Suprapubic skin (tissue), 4 donors: ENCODE data around the gene CACNA1I. TPM values are rescaled to one million over a fixed set of nuclear protein-coding genes. Genes with fewer than 3 reads are reported as not detected.

Experiments used
- DNase-seq, 2 donors: peaks; one replicate each; pipeline ENCODE4 v3.0.0-alpha.2; 2019; ENCODE audit warnings: low spot score in 2 of 2
- H3K27ac ChIP-seq: fragments of 200-600 bp; sonication (generic); one replicate; pipeline ENCODE4 v1.5.1; 2019
- H3K27me3 ChIP-seq: fragments of 200-600 bp; sonication (generic); one replicate; pipeline ENCODE4 v1.5.1; 2019
- H3K36me3 ChIP-seq: fragments of 200-600 bp; sonication (generic); one replicate; pipeline ENCODE4 v1.5.1; 2019
- H3K4me1 ChIP-seq: fragments of 200-600 bp; sonication (generic); one replicate; pipeline ENCODE4 v1.5.1; 2019
- H3K4me3 ChIP-seq: fragments of 200-600 bp; sonication (generic); one replicate; pipeline ENCODE4 v1.5.1; 2019; ENCODE audit warnings: mild to moderate bottlenecking
- H3K9me3 ChIP-seq: fragments of 200-600 bp; sonication (generic); one replicate; pipeline ENCODE4 v1.5.1; 2019
- EP300 ChIP-seq: sonication (generic); formaldehyde crosslinking; IDR thresholded peaks from one replicate; pipeline ENCODE4 v1.6.1; 2017; ENCODE audit warnings: antibody characterized with exemption
- POLR2A ChIP-seq, 2 donors: fragments of 450-650 bp; IDR thresholded peaks; one replicate each; pipeline ENCODE4 v1.6.1; 2017; ENCODE audit warnings: antibody characterized with exemption in 2 of 2, mild to moderate bottlenecking in 2 of 2, moderate library complexity in 2 of 2
- POLR2AphosphoS5 ChIP-seq, 3 donors: sonication (generic); formaldehyde crosslinking; IDR thresholded peaks; one replicate each; pipeline ENCODE4 v1.6.1; 2017; ENCODE audit warnings: antibody characterized with exemption in 3 of 3
- WGBS: methylation state at CpG from one replicate; pipeline ENCODE4 v1.1.5; 2018; 5-methylcytosine and 5-hydroxymethylcytosine counted together
- total RNA-seq, 4 donors: library from RNA; depleted of rRNA; stranded (reverse); fragments of >200 nt; gene quantifications; one replicate each; pipeline ENCODE4 v1.1.0, GENCODE V29; 2016
- TF ChIP-seq, protein P1 (sequence below), 2 donors: fragments of 200-600 bp in 1 of 2; fragments of 450-650 bp in 1 of 2; sonication (generic) in 1 of 2; IDR thresholded peaks; one replicate each; pipeline ENCODE4 v1.5.1; 2016 to 2019; ENCODE audit warnings: antibody characterized with exemption in 2 of 2, mild to moderate bottlenecking in 1 of 2, moderate library complexity in 1 of 2

Gene CACNA1I
- total RNA-seq, 4 donors from 2014 or later = 0.08 to 0.80 (median 0.17) TPM; not detected in 1

- DNase-seq = no peak
- Histone ChIP-seq H3K27ac (no peak overlapping the region), H3K27me3 (peaks cover 86% of the 10 kb centered on the region), H3K9me3 (no peaks in the 10 kb centered on the region), H3K4me1 (no peaks in the 10 kb centered on the region), H3K36me3 (no peaks in the 10 kb centered on the region), H3K4me3 (no peak overlapping the region)
- TF ChIP-seq, protein P1, sequence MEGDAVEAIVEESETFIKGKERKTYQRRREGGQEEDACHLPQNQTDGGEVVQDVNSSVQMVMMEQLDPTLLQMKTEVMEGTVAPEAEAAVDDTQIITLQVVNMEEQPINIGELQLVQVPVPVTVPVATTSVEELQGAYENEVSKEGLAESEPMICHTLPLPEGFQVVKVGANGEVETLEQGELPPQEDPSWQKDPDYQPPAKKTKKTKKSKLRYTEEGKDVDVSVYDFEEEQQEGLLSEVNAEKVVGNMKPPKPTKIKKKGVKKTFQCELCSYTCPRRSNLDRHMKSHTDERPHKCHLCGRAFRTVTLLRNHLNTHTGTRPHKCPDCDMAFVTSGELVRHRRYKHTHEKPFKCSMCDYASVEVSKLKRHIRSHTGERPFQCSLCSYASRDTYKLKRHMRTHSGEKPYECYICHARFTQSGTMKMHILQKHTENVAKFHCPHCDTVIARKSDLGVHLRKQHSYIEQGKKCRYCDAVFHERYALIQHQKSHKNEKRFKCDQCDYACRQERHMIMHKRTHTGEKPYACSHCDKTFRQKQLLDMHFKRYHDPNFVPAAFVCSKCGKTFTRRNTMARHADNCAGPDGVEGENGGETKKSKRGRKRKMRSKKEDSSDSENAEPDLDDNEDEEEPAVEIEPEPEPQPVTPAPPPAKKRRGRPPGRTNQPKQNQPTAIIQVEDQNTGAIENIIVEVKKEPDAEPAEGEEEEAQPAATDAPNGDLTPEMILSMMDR (IDR thresholded peaks at IDR 0.05) = no peak
- TF ChIP-seq EP300 (no peak), POLR2AphosphoS5 (IDR thresholded peaks at IDR 0.05) (no peak), POLR2A (IDR thresholded peaks at IDR 0.05) (no peak)
- WGBS = 64% methylated on average over 21 of the region's 22 CpGs
Measured at GRCh38 chr22:39625569-39626537, 55.3 kb downstream of the CACNA1I start.

- H3K9me3 ChIP-seq = no peaks in the 10 kb centered on the region
- H3K27me3 ChIP-seq = peaks cover 85% of the 10 kb centered on the region
- DNase-seq = no peak
- no peak overlapping the region for H3K27ac ChIP-seq
- H3K4me1 ChIP-seq = no peaks in the 10 kb centered on the region
- TF ChIP-seq EP300 = no peak
- TF ChIP-seq, protein P1 (IDR thresholded peaks at IDR 0.05) = no peak
- TF ChIP-seq POLR2AphosphoS5 (IDR thresholded peaks at IDR 0.05) = no peak
- TF ChIP-seq POLR2A (IDR thresholded peaks at IDR 0.05) = no peak
- WGBS = 85% methylated on average over 13 of the region's 14 CpGs
- no peaks in the 10 kb centered on the region for H3K36me3 ChIP-seq
- H3K4me3 ChIP-seq = no peak overlapping the region
Measured at GRCh38 chr22:39627208-39627607, 56.7 kb downstream of the CACNA1I start.

DNA sequence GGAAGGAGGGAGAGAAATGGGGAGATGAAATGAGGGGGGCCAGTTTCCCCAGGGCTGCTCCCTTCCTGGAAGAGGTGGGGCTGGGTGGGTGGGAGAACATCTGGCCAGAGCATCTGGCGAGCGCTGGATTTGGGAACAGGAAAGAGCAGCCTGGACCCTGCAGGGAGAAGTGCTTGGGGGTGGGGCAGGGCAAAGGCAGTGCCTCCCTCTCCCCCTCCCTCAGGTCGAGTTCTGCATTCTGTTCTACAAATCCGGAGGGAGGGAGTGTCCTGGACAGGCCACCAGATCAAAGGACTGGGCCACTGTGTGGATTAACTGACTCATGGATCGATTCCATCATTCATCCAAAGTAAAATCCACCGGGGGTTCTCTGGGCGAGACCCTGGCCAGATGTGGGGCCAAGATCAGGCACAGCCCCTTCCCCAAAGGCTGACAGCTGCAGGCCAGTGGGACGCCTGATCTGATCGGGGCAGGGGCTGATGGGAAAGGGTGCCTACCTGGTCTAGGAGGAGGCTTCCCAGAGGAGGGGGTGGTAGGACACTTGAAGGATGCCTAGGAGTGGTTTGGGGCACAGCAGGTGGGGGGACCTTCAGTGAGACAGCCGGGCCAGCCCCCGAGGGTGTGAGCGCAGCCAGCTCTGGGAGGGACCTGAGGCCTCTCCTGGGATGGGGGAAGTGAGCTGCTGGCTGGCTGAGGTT lies 57.5 kb downstream of the CACNA1I start:
- no peak overlapping the region for H3K4me3 ChIP-seq
- TF ChIP-seq EP300 = no peak
- H3K27me3 ChIP-seq = peaks cover 81% of the 10 kb centered on the region

DNA sequence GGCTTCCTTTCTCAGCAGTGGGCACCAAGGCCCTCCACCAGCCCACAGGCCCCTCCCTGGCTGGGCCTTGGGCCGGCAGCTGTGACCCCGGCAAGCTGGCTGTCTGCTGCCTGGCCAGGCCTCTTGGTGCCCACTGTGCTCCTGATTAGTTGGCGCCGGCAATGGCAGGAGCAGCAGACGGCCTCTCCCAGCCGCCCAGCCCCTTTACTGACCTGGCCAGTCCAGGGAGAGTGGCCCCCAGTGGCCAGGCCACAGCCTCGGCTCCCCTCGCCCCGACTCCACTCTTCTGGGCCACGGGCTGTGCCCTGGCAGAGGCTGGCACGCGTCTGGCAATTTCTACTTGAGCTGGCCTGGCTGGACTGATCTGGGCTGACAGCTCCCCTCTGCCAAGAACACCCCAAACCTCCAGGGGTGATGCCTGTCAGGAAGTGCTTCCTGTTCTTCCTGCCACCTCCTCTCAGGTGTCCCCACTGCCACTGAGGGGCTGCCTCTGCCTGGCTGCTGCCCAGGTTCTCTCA lies 58.1 kb downstream of the CACNA1I start:
- Histone ChIP-seq H3K4me1 (no peaks in the 10 kb centered on the region), H3K27me3 (peaks cover 78% of the 10 kb centered on the region)
- TF ChIP-seq POLR2A (IDR thresholded peaks at IDR 0.05) (no peak), EP300 (no peak), POLR2AphosphoS5 (IDR thresholded peaks at IDR 0.05) (no peak)
- TF ChIP-seq, protein P1 (IDR thresholded peaks at IDR 0.05) = no peak

More for the DNA sequence above, 57.5 kb downstream of the CACNA1I start:
- H3K36me3 ChIP-seq = no peaks in the 10 kb centered on the region
- 69% methylated on average over 10 of the region's 12 CpGs for WGBS
- no peak for DNase-seq
- no peaks in the 10 kb centered on the region for H3K4me1 ChIP-seq
- no peak overlapping the region for H3K27ac ChIP-seq
- H3K9me3 ChIP-seq = no peaks in the 10 kb centered on the region

GRCh38 chr22:39629851-39630250 lies 59.3 kb downstream of the CACNA1I start:
- TF ChIP-seq POLR2AphosphoS5 (IDR thresholded peaks at IDR 0.05) (no peak), EP300 (no peak), POLR2A (IDR thresholded peaks at IDR 0.05) (no peak)
- TF ChIP-seq, protein P1 (IDR thresholded peaks at IDR 0.05) = no peak
- peaks cover 69% of the 10 kb centered on the region for H3K27me3 ChIP-seq
- H3K36me3 ChIP-seq = no peaks in the 10 kb centered on the region
- no peak overlapping the region for H3K4me3 ChIP-seq
- peaks cover 6% of the 10 kb centered on the region for H3K4me1 ChIP-seq
- WGBS = 82% methylated on average over 8 of the region's 8 CpGs
- H3K9me3 ChIP-seq = no peaks in the 10 kb centered on the region
- H3K27ac ChIP-seq = no peak overlapping the region
- DNase-seq = no peak

More for the DNA sequence above, 58.1 kb downstream of the CACNA1I start:
- 87% methylated on average over 9 of the region's 12 CpGs for WGBS
- Histone ChIP-seq H3K27ac (no peak overlapping the region), H3K9me3 (no peaks in the 10 kb centered on the region), H3K36me3 (no peaks in the 10 kb centered on the region), H3K4me3 (no peak overlapping the region)
- no peak for DNase-seq
